ENCODE results near the gene LRRC34. TPM values are rescaled to one million over a fixed set of nuclear protein-coding genes. Genes with fewer than 3 reads are reported as not detected.

The LRRC34 gene
- total and polyA plus RNA-seq, 9 of the 15 experiments (the other 6 are each of a cell fraction or from before 2014, with no cell fraction given): 0.17 to 0.30 TPM; not detected in 7

DNA sequence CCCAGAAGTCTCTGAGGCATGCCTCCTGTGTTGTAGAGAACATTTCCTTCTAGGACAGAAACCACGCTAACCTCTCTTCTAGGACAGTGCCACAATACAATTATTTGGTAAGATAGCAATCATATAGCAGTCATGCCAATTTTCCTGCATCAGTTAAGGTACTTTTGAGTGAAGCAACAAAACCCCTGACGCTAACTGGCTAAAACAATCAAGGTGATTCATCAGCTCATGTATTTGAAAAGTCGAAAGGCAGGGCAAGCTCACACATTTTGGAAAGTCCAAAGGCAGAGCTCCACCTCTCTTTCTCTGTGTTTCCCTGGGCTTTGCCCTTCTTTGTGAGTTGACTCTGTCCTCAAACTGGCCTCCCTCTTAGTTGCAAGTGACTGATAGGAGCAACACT lies 58.0 kb downstream of the LRRC34 start:
- H3K79me2 ChIP-seq (ENCODE audit: control insufficient read depth, insufficient read depth, low read length): no peaks in the 10 kb centered on the region
- DNase-seq (ENCODE audit: extremely low read depth in 1 of 4, low spot score in 3 of 4) (no peak), ATAC-seq (no peak), FAIRE-seq (no peak)
- no peaks in the 10 kb centered on the region for H3K9me1 ChIP-seq (ENCODE audit: control insufficient read depth, insufficient read depth, low read length)
- intact Hi-C loops (cut with micrococcal nuclease): no loop called here
- H3K27me3 ChIP-seq (ENCODE audit: control insufficient read depth in 2 of 2, insufficient read depth in 2 of 2, low read length in 2 of 2): no peaks in the 10 kb centered on the region
- no peak overlapping the region for H3K4me3 ChIP-seq
- ChIA-PET CTCF (ENCODE audit: low intra/inter-chr PET ratio) (no interaction called here), POLR2A (interaction anchor here (1.6 kb wide), 1 partner anchor 10 kb away, joined by 3 read pairs; the partner anchor contains the start of gene TERC)
- no peak overlapping the region for H3K9ac ChIP-seq (ENCODE audit: insufficient read depth in 1 of 2, low read depth in 2 of 2, low read length in 2 of 2)
- no peaks in the 10 kb centered on the region for H4K20me1 ChIP-seq (replicated peaks; ENCODE audit: control insufficient read depth, insufficient read depth, low read length)
- no TSS peak for BruUV-seq (replicated peaks)
- H2AFZ ChIP-seq (ENCODE audit: low read depth, low read length): peak overlapping the region; percentile 47
- in situ Hi-C loops (cut with MboI): no loop called here
- H3K4me1 ChIP-seq (replicated peaks in 1 of 2; ENCODE audit: control insufficient read depth in 2 of 2, insufficient read depth in 2 of 2, low read length in 2 of 2): peaks cover 0 to 31% of the 10 kb centered on the region in 2 experiments; a peak in 4 of 5 replicates
- H3K9me3 ChIP-seq (replicated peaks; ENCODE audit: control insufficient read depth, insufficient read depth, low read depth, low read length): peaks cover 6% of the 10 kb centered on the region
- no peak overlapping the region for H3K4me2 ChIP-seq (ENCODE audit: insufficient read depth, low read length)
- no peaks in the 10 kb centered on the region for H3K36me3 ChIP-seq (ENCODE audit: control insufficient read depth, insufficient read depth, low read length)
- no peak overlapping the region for H3K27ac ChIP-seq (ENCODE audit: extremely low read depth, low read depth, low read length)
- WGBS (ENCODE audit: insufficient coverage, low coverage, missing lambda C conversion rate): 51% methylated on average over 3 of the region's 3 CpGs
- no peak for TF ChIP-seq WHSC1 (IDR thresholded peaks at IDR 0.05; ENCODE audit: low read length)
- TF ChIP-seq POLR3G (IDR thresholded peaks at IDR 0.05; ENCODE audit: extremely low read depth, insufficient read length, insufficient replicate concordance): no peak
- no peak for TF ChIP-seq CTCF (IDR thresholded peaks at IDR 0.05 in 2 of 3, conservative IDR thresholded peaks at IDR 0.05 in 1 of 3; ENCODE audit: insufficient read depth in 2 of 3, low read depth in 1 of 3, low read length in 3 of 3)
- no peak for TF ChIP-seq FOXP4 (CRISPR knock-in tag; IDR thresholded peaks at IDR 0.05; ENCODE audit: borderline replicate concordance)
- TF ChIP-seq ZNF395 (CRISPR knock-in tag; IDR thresholded peaks at IDR 0.05): no peak
- TF ChIP-seq RAD21 (CRISPR knock-in tag; conservative IDR thresholded peaks at IDR 0.05 in 1 of 2, IDR thresholded peaks at IDR 0.05 in 1 of 2): no peak
- no peak for TF ChIP-seq SMAD3 (CRISPR knock-in tag; conservative IDR thresholded peaks at IDR 0.05)
- no peak for TF ChIP-seq HOXB6 (CRISPR knock-in tag; IDR thresholded peaks at IDR 0.05; ENCODE audit: borderline replicate concordance)
- TF ChIP-seq ZNF609 (CRISPR knock-in tag; IDR thresholded peaks at IDR 0.05; ENCODE audit: borderline replicate concordance): no peak
- TF ChIP-seq HEY1 (CRISPR knock-in tag; IDR thresholded peaks at IDR 0.05; ENCODE audit: borderline replicate concordance): no peak
- TF ChIP-seq CEBPB (tag; IDR thresholded peaks at IDR 0.05): no peak
- TF ChIP-seq XRCC4 (IDR thresholded peaks at IDR 0.05; ENCODE audit: extremely low read depth, insufficient read depth, insufficient read length): no peak
